H1 (cell line): ENCODE measurements around the gene ARFRP1.

Experiments used
- ZNF274 ChIP-seq: IDR thresholded peaks from 2 replicates; pipeline ENCODE4 v1.7.0; 2012; ENCODE audit warnings: low read length, borderline replicate concordance; ENCODE audit errors: extremely low read depth
- TF ChIP-seq, protein P1 (sequence below), 3 experiments: IDR thresholded peaks; 1 replicate in 2 of 3; 2 replicates in 1 of 3; pipeline versions ENCODE4 v1.5.1 to v1.6.1; 2011; ENCODE audit warnings: low read length in 3 of 3, mild to moderate bottlenecking in 3 of 3, inconsistent platforms in 2 of 3, low read depth in 1 of 3, moderate library complexity in 1 of 3; ENCODE audit not compliant: insufficient read depth in 1 of 3; ENCODE audit errors: control extremely low read depth in 1 of 3

GRCh38 chr20:63704749-63705117 lies 3.0 kb downstream of the ARFRP1 start:
- TF ChIP-seq, protein P1, sequence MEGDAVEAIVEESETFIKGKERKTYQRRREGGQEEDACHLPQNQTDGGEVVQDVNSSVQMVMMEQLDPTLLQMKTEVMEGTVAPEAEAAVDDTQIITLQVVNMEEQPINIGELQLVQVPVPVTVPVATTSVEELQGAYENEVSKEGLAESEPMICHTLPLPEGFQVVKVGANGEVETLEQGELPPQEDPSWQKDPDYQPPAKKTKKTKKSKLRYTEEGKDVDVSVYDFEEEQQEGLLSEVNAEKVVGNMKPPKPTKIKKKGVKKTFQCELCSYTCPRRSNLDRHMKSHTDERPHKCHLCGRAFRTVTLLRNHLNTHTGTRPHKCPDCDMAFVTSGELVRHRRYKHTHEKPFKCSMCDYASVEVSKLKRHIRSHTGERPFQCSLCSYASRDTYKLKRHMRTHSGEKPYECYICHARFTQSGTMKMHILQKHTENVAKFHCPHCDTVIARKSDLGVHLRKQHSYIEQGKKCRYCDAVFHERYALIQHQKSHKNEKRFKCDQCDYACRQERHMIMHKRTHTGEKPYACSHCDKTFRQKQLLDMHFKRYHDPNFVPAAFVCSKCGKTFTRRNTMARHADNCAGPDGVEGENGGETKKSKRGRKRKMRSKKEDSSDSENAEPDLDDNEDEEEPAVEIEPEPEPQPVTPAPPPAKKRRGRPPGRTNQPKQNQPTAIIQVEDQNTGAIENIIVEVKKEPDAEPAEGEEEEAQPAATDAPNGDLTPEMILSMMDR (IDR thresholded peaks at IDR 0.05; ENCODE audit: control extremely low read depth in 1 of 3, insufficient read depth in 1 of 3, low read depth in 1 of 3, low read length in 3 of 3): no peak
- no peak for TF ChIP-seq ZNF274
